ACC112 (cell line): Measurements from ENCODE around the gene UBE2E2.

Experiments used
- H2AFZ ChIP-seq: fragments of 200-600 bp; sonication (generic); one replicate; pipeline ENCODE4 v1.6.0; 2017; ENCODE audit warnings: antibody characterized with exemption, low read length; ENCODE audit not compliant: unreplicated experiment
- H3K27ac ChIP-seq: fragments of 200-600 bp; sonication (generic); 2 replicates; pipeline ENCODE4 v1.5.1; 2014; ENCODE audit warnings: low read depth, mild to moderate bottlenecking, antibody characterized with exemption, low read length, moderate library complexity
- H3K27me3 ChIP-seq: fragments of 200-600 bp; sonication (generic); 2 replicates; pipeline ENCODE4 v1.6.1; 2014; ENCODE audit warnings: mild to moderate bottlenecking, antibody characterized with exemption, low read length, moderate library complexity, mixed read lengths; ENCODE audit not compliant: insufficient read depth
- H3K36me3 ChIP-seq: fragments of 200-600 bp; sonication (generic); 2 replicates; pipeline ENCODE4 v1.6.1; 2016; ENCODE audit warnings: mild to moderate bottlenecking, antibody characterized with exemption, low read length, moderate library complexity, mixed read lengths; ENCODE audit not compliant: insufficient read depth
- H3K4me1 ChIP-seq: fragments of 200-600 bp; sonication (generic); one replicate; pipeline ENCODE4 v1.6.1; 2016; ENCODE audit warnings: low read length, mixed read lengths; ENCODE audit not compliant: insufficient read depth, unreplicated experiment, control insufficient read depth
- H3K4me3 ChIP-seq: fragments of 200-600 bp; sonication (generic); 2 replicates; pipeline ENCODE4 v1.5.1; 2014; ENCODE audit warnings: mild to moderate bottlenecking, low read depth, low read length
- H3K79me2 ChIP-seq: fragments of 200-600 bp; sonication (generic); one replicate; pipeline ENCODE4 v1.6.0; 2016; ENCODE audit warnings: low read length; ENCODE audit not compliant: control insufficient read depth, unreplicated experiment, insufficient read depth

Gene UBE2E2

DNA sequence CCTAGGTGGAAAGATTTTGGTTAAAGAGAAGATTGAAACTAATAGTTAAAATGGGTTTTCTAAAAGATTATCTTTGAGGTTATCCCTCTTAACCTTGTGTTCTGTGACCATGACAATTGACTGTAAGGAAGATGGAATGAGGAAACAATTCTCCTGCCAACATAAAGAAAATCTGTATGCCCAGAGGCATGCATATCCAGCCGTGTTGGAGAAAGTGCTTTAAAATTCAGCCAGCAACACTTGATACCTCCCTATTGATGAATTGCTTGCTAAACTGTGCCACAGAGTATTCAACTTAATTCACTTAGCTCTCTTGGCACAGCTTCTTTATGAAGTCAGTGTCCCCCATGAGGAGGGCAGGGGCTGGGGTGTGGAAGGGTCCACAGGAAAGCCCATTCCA is 203.5 kb downstream of the UBE2E2 start:
- peaks cover 3% of the 10 kb centered on the region for H3K4me1 ChIP-seq
- H3K36me3 ChIP-seq: no peaks in the 10 kb centered on the region
- no peaks in the 10 kb centered on the region for H3K27me3 ChIP-seq
- no peak overlapping the region for H2AFZ ChIP-seq
- no peak overlapping the region for H3K27ac ChIP-seq
- H3K4me3 ChIP-seq: no peak overlapping the region
- H3K79me2 ChIP-seq: peaks cover 10% of the 10 kb centered on the region

DNA sequence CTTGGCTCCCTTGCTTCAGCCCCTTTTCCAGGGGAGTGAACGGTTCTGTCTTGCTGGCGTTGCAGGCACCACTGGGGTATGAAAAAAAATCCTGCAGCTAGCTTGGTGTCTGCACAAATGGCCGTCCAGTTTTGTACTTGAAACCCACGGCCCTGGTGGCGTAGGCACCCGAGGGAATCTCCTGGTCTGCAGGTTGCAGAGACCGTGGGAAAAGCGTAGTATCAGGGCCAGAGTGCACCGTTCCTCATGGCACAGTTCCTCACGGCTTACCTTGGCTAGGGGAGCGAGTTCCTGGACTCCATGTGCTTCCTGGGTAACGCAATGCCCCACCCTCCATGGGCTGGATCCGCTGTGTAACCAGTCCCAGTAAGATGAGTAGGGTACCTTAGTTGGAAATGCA is 214.9 kb downstream of the UBE2E2 start:
- no peak overlapping the region for H3K27ac ChIP-seq
- H3K4me1 ChIP-seq: no peaks in the 10 kb centered on the region
- H3K4me3 ChIP-seq: no peak overlapping the region

DNA sequence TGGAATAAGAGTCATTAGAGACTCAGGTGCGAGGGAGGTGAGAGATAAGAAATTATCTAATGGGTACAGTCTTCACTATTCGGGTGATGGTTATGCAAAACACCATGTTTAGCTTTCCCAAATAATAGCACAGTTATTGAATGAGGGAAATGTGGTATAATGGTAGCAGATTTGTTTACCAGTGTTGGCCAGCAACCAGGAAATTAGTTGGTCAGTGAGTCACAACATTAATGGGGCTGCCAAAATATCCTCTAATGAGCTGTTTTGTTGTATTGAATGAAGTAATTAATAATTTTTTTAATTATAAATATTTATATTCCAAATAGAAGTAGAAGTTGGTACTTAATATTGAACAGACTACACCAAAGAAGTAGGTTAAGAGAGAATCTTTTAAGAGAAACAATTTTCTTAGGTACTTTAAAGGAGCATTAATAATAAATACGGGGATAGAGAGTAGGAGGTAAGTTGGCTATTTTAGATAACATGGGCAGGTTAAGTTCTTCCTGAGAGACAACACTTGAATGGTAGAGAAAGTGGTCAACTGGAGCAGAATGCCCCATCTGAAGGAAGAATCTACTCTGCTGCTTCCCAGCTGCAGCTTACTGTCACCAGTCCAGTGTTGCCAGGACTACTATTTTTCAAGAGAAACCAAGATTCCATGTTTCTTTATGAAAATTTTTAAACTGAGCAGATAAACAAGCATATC is 218.8 kb downstream of the UBE2E2 start:
- Histone ChIP-seq H3K27ac (no peak overlapping the region), H3K79me2 (peaks cover 7% of the 10 kb centered on the region), H3K27me3 (no peaks in the 10 kb centered on the region), H3K4me3 (no peak overlapping the region), H3K4me1 (no peaks in the 10 kb centered on the region), H3K36me3 (no peaks in the 10 kb centered on the region), H2AFZ (no peak overlapping the region)

More for the DNA sequence above, 214.9 kb downstream of the UBE2E2 start:
- Histone ChIP-seq H3K36me3 (no peaks in the 10 kb centered on the region), H3K27me3 (no peaks in the 10 kb centered on the region), H3K79me2 (peaks cover 12% of the 10 kb centered on the region), H2AFZ (no peak overlapping the region)

DNA sequence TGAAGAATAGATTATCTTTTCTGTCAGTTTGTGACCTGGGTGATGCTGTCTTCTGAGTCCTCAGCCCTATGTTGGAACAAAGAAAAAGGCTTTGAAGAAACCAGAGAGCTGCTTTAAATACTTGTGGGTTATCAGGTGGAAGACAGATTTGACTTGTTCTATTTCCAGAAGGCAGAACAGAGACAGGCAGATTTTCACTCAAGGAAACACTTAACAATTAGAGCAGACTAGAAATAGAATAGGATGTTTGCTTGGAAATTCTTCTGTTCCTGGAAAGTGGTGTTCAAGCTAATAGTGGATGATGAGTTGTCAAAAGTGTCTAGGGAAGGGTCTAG is 219.4 kb downstream of the UBE2E2 start:
- Histone ChIP-seq H3K27me3 (no peaks in the 10 kb centered on the region), H3K79me2 (peaks cover 7% of the 10 kb centered on the region), H2AFZ (no peak overlapping the region), H3K27ac (no peak overlapping the region), H3K4me3 (no peak overlapping the region), H3K4me1 (no peaks in the 10 kb centered on the region), H3K36me3 (no peaks in the 10 kb centered on the region)

DNA sequence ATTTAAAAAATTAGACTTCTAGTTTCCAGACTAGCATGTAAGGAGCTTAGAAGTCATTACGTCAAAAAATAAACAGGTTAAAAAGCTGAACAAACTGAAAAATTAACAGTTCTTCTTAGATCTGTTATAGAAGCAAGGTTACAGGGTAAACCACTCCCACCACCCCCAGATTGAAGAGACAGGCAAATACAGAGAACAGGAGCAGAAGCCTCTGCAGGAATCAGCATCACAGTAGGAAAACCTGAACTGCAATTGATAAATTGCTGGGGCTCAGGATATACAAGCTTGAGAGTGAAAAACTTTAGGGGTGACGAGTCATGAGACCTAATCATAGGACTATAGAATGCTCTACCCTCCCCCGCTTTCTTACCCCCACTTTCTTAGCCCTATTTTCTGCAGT is 222.3 kb downstream of the UBE2E2 start:
- no peak overlapping the region for H2AFZ ChIP-seq
- H3K36me3 ChIP-seq: no peaks in the 10 kb centered on the region
- H3K27ac ChIP-seq: no peak overlapping the region

DNA sequence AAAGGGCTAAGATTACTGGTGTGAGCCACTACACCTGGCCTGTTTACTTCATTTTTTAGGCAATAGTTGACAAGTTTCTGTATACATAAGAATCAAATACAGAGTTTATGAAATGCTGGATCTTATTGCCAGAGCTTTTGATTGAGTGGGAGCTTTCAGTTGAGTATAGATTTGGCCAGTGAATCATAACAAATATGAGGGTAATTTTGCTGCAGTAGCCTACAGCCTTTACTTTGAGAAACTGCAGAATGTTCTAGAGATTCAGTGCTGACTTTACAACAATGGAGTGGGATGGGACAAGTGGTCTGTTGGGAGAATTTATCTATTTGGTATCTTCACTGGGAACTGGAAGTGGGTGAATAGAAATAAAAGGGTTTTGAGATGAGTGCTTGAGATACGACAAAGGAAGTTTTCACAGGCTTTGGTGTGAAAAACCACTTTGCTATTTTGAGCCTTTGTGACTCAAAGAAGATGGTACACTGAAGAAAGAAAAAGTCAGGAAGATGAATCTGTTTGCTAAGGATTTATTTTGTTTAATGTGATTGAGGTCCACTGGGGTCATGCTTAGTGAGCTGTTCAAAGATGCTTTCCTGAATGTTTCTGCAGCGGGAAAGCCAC is 227.8 kb downstream of the UBE2E2 start:
- no peaks in the 10 kb centered on the region for H3K27me3 ChIP-seq
- no peak overlapping the region for H2AFZ ChIP-seq
- no peak overlapping the region for H3K4me3 ChIP-seq
- peaks cover 12% of the 10 kb centered on the region for H3K4me1 ChIP-seq
- no peak overlapping the region for H3K27ac ChIP-seq
- peaks cover 9% of the 10 kb centered on the region for H3K79me2 ChIP-seq
- H3K36me3 ChIP-seq: no peaks in the 10 kb centered on the region

More for the DNA sequence above, 222.3 kb downstream of the UBE2E2 start:
- Histone ChIP-seq H3K79me2 (peaks cover 3% of the 10 kb centered on the region), H3K4me3 (no peak overlapping the region), H3K27me3 (no peaks in the 10 kb centered on the region), H3K4me1 (no peaks in the 10 kb centered on the region)

DNA sequence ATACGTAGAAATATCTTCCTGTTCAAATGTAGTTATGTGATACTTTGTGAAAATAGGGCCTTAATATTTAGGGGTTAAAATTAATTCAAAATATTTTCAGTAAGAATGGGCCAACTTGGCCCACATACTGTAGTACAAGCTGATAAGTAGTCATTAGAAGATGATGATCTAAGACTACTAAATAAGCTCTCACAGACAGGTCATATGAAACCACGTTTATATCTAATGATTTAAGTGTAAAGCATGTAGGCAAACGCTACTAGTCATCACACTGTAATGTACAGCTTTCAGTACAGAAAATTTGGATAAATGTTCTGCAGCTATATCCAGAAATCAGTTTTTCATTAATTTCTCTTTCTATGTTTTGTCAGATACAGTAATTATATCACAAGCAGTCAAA is 228.6 kb downstream of the UBE2E2 start:
- Histone ChIP-seq H2AFZ (no peak overlapping the region), H3K4me1 (peaks cover 12% of the 10 kb centered on the region), H3K27ac (no peak overlapping the region), H3K4me3 (no peak overlapping the region), H3K79me2 (peaks cover 17% of the 10 kb centered on the region), H3K36me3 (no peaks in the 10 kb centered on the region), H3K27me3 (no peaks in the 10 kb centered on the region)

DNA sequence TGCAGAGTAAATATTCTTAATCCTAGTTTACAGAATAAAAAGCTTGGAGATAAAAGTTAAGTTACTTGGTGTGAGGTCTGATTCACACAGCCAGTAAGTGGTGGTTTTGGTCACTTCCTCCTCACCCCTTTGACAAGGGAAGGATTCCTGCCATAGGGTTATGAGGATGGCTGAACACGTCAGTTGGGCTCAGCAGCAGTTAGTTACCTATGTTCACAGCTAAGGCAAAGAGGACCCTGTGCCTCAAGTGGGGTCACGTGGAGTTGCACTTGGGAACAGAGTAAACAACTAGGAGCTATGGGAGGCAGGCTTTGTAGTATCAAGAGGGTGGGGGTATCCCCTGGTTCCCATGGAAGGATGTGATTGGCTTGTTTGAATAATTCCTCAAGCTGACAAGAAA is 232.2 kb downstream of the UBE2E2 start:
- H3K36me3 ChIP-seq: no peaks in the 10 kb centered on the region
- no peaks in the 10 kb centered on the region for H3K27me3 ChIP-seq
- H3K79me2 ChIP-seq: peaks cover 19% of the 10 kb centered on the region
- no peak overlapping the region for H3K4me3 ChIP-seq
- peaks cover 12% of the 10 kb centered on the region for H3K4me1 ChIP-seq
- H2AFZ ChIP-seq: no peak overlapping the region
- H3K27ac ChIP-seq: no peak overlapping the region

DNA sequence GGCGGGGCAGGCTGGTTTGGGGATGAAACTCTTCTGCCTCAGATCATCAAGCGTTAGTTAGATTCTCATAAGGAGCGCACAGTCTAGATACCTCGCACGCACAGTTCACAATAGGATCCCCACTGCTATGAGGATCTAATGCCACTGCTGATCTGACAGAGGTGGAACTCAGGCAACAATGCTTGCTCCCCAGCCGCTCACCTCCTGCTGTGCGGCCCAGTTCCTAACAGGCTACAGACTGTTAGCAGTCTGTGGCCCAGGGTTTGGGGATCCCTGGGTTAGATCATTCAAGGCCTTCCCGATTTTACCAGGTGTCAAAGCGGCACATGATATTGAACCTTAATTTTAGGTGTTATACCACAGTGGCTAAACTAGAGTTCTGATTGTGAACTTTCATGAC is 232.8 kb downstream of the UBE2E2 start:
- Histone ChIP-seq H3K79me2 (peaks cover 19% of the 10 kb centered on the region), H3K27ac (no peak overlapping the region), H3K36me3 (no peaks in the 10 kb centered on the region), H3K27me3 (no peaks in the 10 kb centered on the region), H3K4me1 (peaks cover 11% of the 10 kb centered on the region), H2AFZ (no peak overlapping the region), H3K4me3 (no peak overlapping the region)

DNA sequence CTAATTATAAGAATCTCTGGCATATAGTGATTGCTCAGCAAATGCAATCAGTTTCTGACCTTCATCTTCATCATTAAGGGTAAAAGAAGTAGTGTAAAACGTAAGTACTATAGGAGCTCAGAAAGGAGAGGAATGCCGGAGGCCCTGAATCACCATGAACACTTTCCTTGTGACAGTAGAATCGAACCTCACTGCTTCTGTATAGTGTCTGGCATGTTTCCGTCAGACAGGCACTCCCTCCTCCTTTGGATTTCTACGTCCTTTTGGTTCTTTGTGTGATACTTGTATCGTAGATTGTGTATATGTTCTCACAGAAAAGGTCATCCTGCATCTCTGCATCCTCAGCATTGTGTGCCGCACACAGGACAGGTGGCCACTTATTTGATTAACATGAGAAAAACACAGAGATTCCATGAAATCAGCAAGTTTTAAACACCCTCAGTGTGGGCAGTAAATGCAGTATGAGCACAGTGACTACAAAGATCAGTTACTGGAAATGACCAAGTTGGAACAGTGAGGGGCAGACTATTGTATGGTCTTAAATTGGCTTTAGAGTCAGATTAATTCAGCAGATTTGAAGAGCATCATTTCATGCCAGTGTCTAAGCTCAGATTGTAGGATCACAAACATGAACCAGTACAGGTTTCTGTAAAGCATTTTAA is 234.5 kb downstream of the UBE2E2 start:
- Histone ChIP-seq H3K27me3 (no peaks in the 10 kb centered on the region), H3K4me3 (no peak overlapping the region), H2AFZ (no peak overlapping the region), H3K36me3 (no peaks in the 10 kb centered on the region), H3K79me2 (peaks cover 19% of the 10 kb centered on the region), H3K27ac (no peak overlapping the region), H3K4me1 (no peaks in the 10 kb centered on the region)

DNA sequence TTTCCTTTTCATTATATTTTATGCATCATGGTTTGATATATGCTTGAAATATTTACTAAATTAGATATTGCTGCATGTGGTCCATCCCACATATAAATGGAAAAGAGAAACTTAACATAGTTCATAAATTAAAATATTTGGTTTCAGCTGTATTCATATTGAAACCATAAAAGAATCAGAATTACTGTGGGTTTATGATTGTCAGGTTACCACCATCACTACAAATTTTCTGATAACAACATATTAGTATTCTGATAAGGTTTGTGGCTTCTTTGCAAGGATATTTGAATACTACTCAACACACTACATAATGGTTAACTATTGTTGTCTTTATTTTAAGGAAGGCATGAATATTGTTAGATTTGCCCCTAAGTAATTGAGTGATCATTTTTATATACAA is 235.5 kb downstream of the UBE2E2 start:
- no peak overlapping the region for H3K4me3 ChIP-seq
- no peaks in the 10 kb centered on the region for H3K4me1 ChIP-seq
- H3K36me3 ChIP-seq: no peaks in the 10 kb centered on the region
- H3K27me3 ChIP-seq: no peaks in the 10 kb centered on the region
- no peak overlapping the region for H2AFZ ChIP-seq
- H3K27ac ChIP-seq: no peak overlapping the region
- H3K79me2 ChIP-seq: peaks cover 19% of the 10 kb centered on the region
